ENCODE data around the gene RFX4.
"Not testable (repeated sequence)": the region's sequence is repeated elsewhere in the genome, so short reads cannot be mapped to it uniquely, and the experiment has no call there.

Gene RFX4

GRCh38 chr12:106680280-106680679, 97.5 kb downstream of the RFX4 start:
- Histone ChIP-seq H3K4me1 (ENCODE audit: insufficient read depth, low read length) (no peaks in the 10 kb centered on the region), H3K9ac (ENCODE audit: low read length) (no peak overlapping the region), H3K27ac (ENCODE audit: low read depth, low read length) (no peak overlapping the region), H3K36me3 (ENCODE audit: insufficient read depth, low read length) (no peaks in the 10 kb centered on the region), H3K4me3 (ENCODE audit: low read depth in 1 of 2, low read length in 2 of 2) (no peak overlapping the region), H3K9me3 (ENCODE audit: low read length) (no peaks in the 10 kb centered on the region), H3K27me3 (ENCODE audit: control insufficient read depth in 1 of 2, insufficient read depth in 2 of 2, low read length in 2 of 2) (no peaks in the 10 kb centered on the region)

- H3K4me1 ChIP-seq (ENCODE audit: insufficient read depth, low read length), result no peaks in the 10 kb centered on the region
- no peak overlapping the region for H3K9ac ChIP-seq (ENCODE audit: low read length)
- H3K9me3 ChIP-seq (ENCODE audit: low read length), result no peaks in the 10 kb centered on the region
- no peak overlapping the region for H3K4me3 ChIP-seq (ENCODE audit: low read depth in 1 of 2, low read length in 2 of 2)
- no peaks in the 10 kb centered on the region for H3K27me3 ChIP-seq (ENCODE audit: control insufficient read depth in 1 of 2, insufficient read depth in 2 of 2, low read length in 2 of 2)
- no peaks in the 10 kb centered on the region for H3K36me3 ChIP-seq (ENCODE audit: insufficient read depth, low read length)
- H3K27ac ChIP-seq (ENCODE audit: low read depth, low read length), result no peak overlapping the region
Measured at GRCh38 chr12:106681210-106681609, 98.4 kb downstream of the RFX4 start.

GRCh38 chr12:106682594-106683234, 99.9 kb downstream of the RFX4 start:
- H3K4me3 ChIP-seq (ENCODE audit: low read depth in 1 of 2, low read length in 2 of 2), result no peak overlapping the region
- no peaks in the 10 kb centered on the region for H3K27me3 ChIP-seq (ENCODE audit: control insufficient read depth in 1 of 2, insufficient read depth in 2 of 2, low read length in 2 of 2)
- no peaks in the 10 kb centered on the region for H3K9me3 ChIP-seq (ENCODE audit: low read length)
- no peak overlapping the region for H3K9ac ChIP-seq (ENCODE audit: low read length)
- no peaks in the 10 kb centered on the region for H3K4me1 ChIP-seq (ENCODE audit: insufficient read depth, low read length)
- no peaks in the 10 kb centered on the region for H3K36me3 ChIP-seq (ENCODE audit: insufficient read depth, low read length)
- no peak overlapping the region for H3K27ac ChIP-seq (ENCODE audit: low read depth, low read length)

- H3K9me3 ChIP-seq (ENCODE audit: low read length), result no peaks in the 10 kb centered on the region
- H3K4me3 ChIP-seq (ENCODE audit: low read depth in 1 of 2, low read length in 2 of 2), result no peak overlapping the region
- no peaks in the 10 kb centered on the region for H3K36me3 ChIP-seq (ENCODE audit: insufficient read depth, low read length)
- H3K27ac ChIP-seq (ENCODE audit: low read depth, low read length), result no peak overlapping the region
- H3K4me1 ChIP-seq (ENCODE audit: insufficient read depth, low read length), result no peaks in the 10 kb centered on the region
- no peak overlapping the region for H3K9ac ChIP-seq (ENCODE audit: low read length)
- no peaks in the 10 kb centered on the region for H3K27me3 ChIP-seq (ENCODE audit: control insufficient read depth in 1 of 2, insufficient read depth in 2 of 2, low read length in 2 of 2)
Measured at GRCh38 chr12:106684497-106684896, 101.7 kb downstream of the RFX4 start.

GRCh38 chr12:106685381-106685780, 102.6 kb downstream of the RFX4 start:
- Histone ChIP-seq H3K4me1 (ENCODE audit: insufficient read depth, low read length) (no peaks in the 10 kb centered on the region), H3K4me3 (ENCODE audit: low read depth in 1 of 2, low read length in 2 of 2) (no peak overlapping the region), H3K36me3 (ENCODE audit: insufficient read depth, low read length) (no peaks in the 10 kb centered on the region), H3K9me3 (ENCODE audit: low read length) (no peaks in the 10 kb centered on the region), H3K9ac (ENCODE audit: low read length) (no peak overlapping the region), H3K27ac (ENCODE audit: low read depth, low read length) (no peak overlapping the region), H3K27me3 (ENCODE audit: control insufficient read depth in 1 of 2, insufficient read depth in 2 of 2, low read length in 2 of 2) (no peaks in the 10 kb centered on the region)

- Histone ChIP-seq H3K36me3 (ENCODE audit: insufficient read depth, low read length) (no peaks in the 10 kb centered on the region), H3K27ac (ENCODE audit: low read depth, low read length) (no peak overlapping the region), H3K4me3 (ENCODE audit: low read depth in 1 of 2, low read length in 2 of 2) (no peak overlapping the region), H3K9me3 (ENCODE audit: low read length) (no peaks in the 10 kb centered on the region), H3K4me1 (ENCODE audit: insufficient read depth, low read length) (no peaks in the 10 kb centered on the region), H3K9ac (ENCODE audit: low read length) (no peak overlapping the region), H3K27me3 (ENCODE audit: control insufficient read depth in 1 of 2, insufficient read depth in 2 of 2, low read length in 2 of 2) (no peaks in the 10 kb centered on the region)
Measured at GRCh38 chr12:106687672-106688071, 104.9 kb downstream of the RFX4 start.

GRCh38 chr12:106690569-106691305, 107.9 kb downstream of the RFX4 start:
- Histone ChIP-seq H3K4me3 (ENCODE audit: low read depth in 1 of 2, low read length in 2 of 2) (no peak overlapping the region), H3K9ac (ENCODE audit: low read length) (no peak overlapping the region), H3K4me1 (ENCODE audit: insufficient read depth, low read length) (no peaks in the 10 kb centered on the region), H3K9me3 (ENCODE audit: low read length) (no peaks in the 10 kb centered on the region), H3K27me3 (ENCODE audit: control insufficient read depth in 1 of 2, insufficient read depth in 2 of 2, low read length in 2 of 2) (no peaks in the 10 kb centered on the region), H3K36me3 (ENCODE audit: insufficient read depth, low read length) (no peaks in the 10 kb centered on the region), H3K27ac (ENCODE audit: low read depth, low read length) (no peak overlapping the region)

GRCh38 chr12:106692033-106692432, 109.2 kb downstream of the RFX4 start:
- not testable (repeated sequence) for H3K9ac ChIP-seq (ENCODE audit: low read length); H3K4me1 ChIP-seq (ENCODE audit: insufficient read depth, low read length)

GRCh38 chr12:106692896-106693820, 110.4 kb downstream of the RFX4 start:
- Histone ChIP-seq H3K9ac (ENCODE audit: low read length) (no peak overlapping the region), H3K36me3 (ENCODE audit: insufficient read depth, low read length) (no peaks in the 10 kb centered on the region), H3K9me3 (ENCODE audit: low read length) (no peaks in the 10 kb centered on the region), H3K4me1 (ENCODE audit: insufficient read depth, low read length) (no peaks in the 10 kb centered on the region), H3K27ac (ENCODE audit: low read depth, low read length) (no peak overlapping the region), H3K4me3 (ENCODE audit: low read depth in 1 of 2, low read length in 2 of 2) (no peak overlapping the region), H3K27me3 (ENCODE audit: control insufficient read depth in 1 of 2, insufficient read depth in 2 of 2, low read length in 2 of 2) (no peaks in the 10 kb centered on the region)

More at GRCh38 chr12:106692033-106692432, 109.2 kb downstream of the RFX4 start:
- not testable (repeated sequence) for H3K27me3 ChIP-seq (ENCODE audit: control insufficient read depth in 1 of 2, insufficient read depth in 2 of 2, low read length in 2 of 2); H3K36me3 ChIP-seq (ENCODE audit: insufficient read depth, low read length); H3K9me3 ChIP-seq (ENCODE audit: low read length); H3K27ac ChIP-seq (ENCODE audit: low read depth, low read length); H3K4me3 ChIP-seq (ENCODE audit: low read depth in 1 of 2, low read length in 2 of 2)

- Histone ChIP-seq H3K9ac (ENCODE audit: low read length) (no peak overlapping the region), H3K27me3 (ENCODE audit: control insufficient read depth in 1 of 2, insufficient read depth in 2 of 2, low read length in 2 of 2) (no peaks in the 10 kb centered on the region), H3K27ac (ENCODE audit: low read depth, low read length) (no peak overlapping the region), H3K9me3 (ENCODE audit: low read length) (no peaks in the 10 kb centered on the region), H3K36me3 (ENCODE audit: insufficient read depth, low read length) (no peaks in the 10 kb centered on the region), H3K4me3 (ENCODE audit: low read depth in 1 of 2, low read length in 2 of 2) (no peak overlapping the region), H3K4me1 (ENCODE audit: insufficient read depth, low read length) (no peaks in the 10 kb centered on the region)
Measured at GRCh38 chr12:106696071-106696470, 113.3 kb downstream of the RFX4 start.

- Histone ChIP-seq H3K9me3 (ENCODE audit: low read length) (no peaks in the 10 kb centered on the region), H3K4me3 (ENCODE audit: low read depth in 1 of 2, low read length in 2 of 2) (no peak overlapping the region), H3K9ac (ENCODE audit: low read length) (no peak overlapping the region), H3K36me3 (ENCODE audit: insufficient read depth, low read length) (no peaks in the 10 kb centered on the region), H3K4me1 (ENCODE audit: insufficient read depth, low read length) (no peaks in the 10 kb centered on the region), H3K27me3 (ENCODE audit: control insufficient read depth in 1 of 2, insufficient read depth in 2 of 2, low read length in 2 of 2) (no peaks in the 10 kb centered on the region), H3K27ac (ENCODE audit: low read depth, low read length) (no peak overlapping the region)
Measured at GRCh38 chr12:106696681-106697417, 114.0 kb downstream of the RFX4 start.

All from muscle layer of colon (tissue), 2 donors.